IMR-90 (cell line): Measurements from ENCODE around the gene ESRRB. TPM values are rescaled to one million over a fixed set of nuclear protein-coding genes. Genes with fewer than 3 reads are reported as not detected.

Source experiments
- ATAC-seq: fragments of 200-7000 bp; cut with Tn5 transposase; 2 replicates; pipeline ENCODE4 v1.9.1; 2020; ENCODE audit warnings: low read depth, mild to moderate bottlenecking, moderate library complexity
- BruUV-seq: library from RNA; stranded (reverse); fragments of 400-500 nt; replicated peaks from 2 replicates; lab custom pipeline; 2021; lab: Mats Ljungman, UMichigan
- CTCF ChIA-PET: fragments of 300-600 bp; formaldehyde crosslinking; extraction: SDS; loops from one replicate; lab custom pipeline; 2021; ENCODE audit warnings: antibody characterized with exemption; lab: Yijun Ruan, JAX
- POLR2A ChIA-PET: fragments of 300-600 bp; sonication (Branson Sonifier 250); formaldehyde crosslinking; loops from one replicate; lab custom pipeline; 2022; ENCODE audit warnings: antibody characterized with exemption; ENCODE audit not compliant: unreplicated experiment; lab: Charles Lee
- DNase-seq: peaks from one replicate; pipeline ENCODE4 v3.0.0; 2013
- H2AFZ ChIP-seq: replicated peaks from 2 replicates; pipeline ENCODE3; 2013; ENCODE audit warnings: low read length, mild to moderate bottlenecking; ENCODE audit not compliant: poor library complexity
- H2AK5ac ChIP-seq: 2 replicates; pipeline ENCODE4 v1.6.1; 2013; ENCODE audit warnings: low read depth, low read length, inconsistent platforms
- H2AK9ac ChIP-seq: replicated peaks from 2 replicates; pipeline ENCODE3; 2013; ENCODE audit warnings: mild to moderate bottlenecking, low read depth, low read length, moderate library complexity; ENCODE audit not compliant: poor library complexity
- H2BK120ac ChIP-seq: 2 replicates; pipeline ENCODE4 v1.6.1; 2013; ENCODE audit warnings: low read depth, low read length, inconsistent platforms
- H2BK15ac ChIP-seq: 3 replicates; pipeline ENCODE4 v1.6.1; 2013; ENCODE audit warnings: low read depth, low read length, inconsistent platforms
- H2BK20ac ChIP-seq: 2 replicates; pipeline ENCODE4 v1.6.1; 2013; ENCODE audit warnings: low read depth, mild to moderate bottlenecking, inconsistent platforms, low read length, moderate library complexity
- H2BK5ac ChIP-seq: 2 replicates; pipeline ENCODE4 v1.6.1; 2013; ENCODE audit warnings: mild to moderate bottlenecking, low read depth, low read length, inconsistent platforms; ENCODE audit not compliant: poor library complexity, severe bottlenecking
- H3K14ac ChIP-seq: replicated peaks from 2 replicates; pipeline ENCODE4 v1.6.1; 2013; ENCODE audit warnings: low read depth, low read length, inconsistent platforms
- H3K18ac ChIP-seq: 2 replicates; pipeline ENCODE4 v1.6.1; 2013; ENCODE audit warnings: low read depth, low read length, control low read depth
- H3K23ac ChIP-seq: 2 replicates; pipeline ENCODE4 v1.6.1; 2013; ENCODE audit warnings: low read depth, low read length, inconsistent platforms
- H3K27ac ChIP-seq: 2 replicates; pipeline ENCODE4 v1.5.1; 2013; ENCODE audit warnings: mild to moderate bottlenecking, control low read depth, low read length; ENCODE audit not compliant: insufficient read depth
- H3K27me3 ChIP-seq: 2 replicates; pipeline ENCODE4 v1.6.1; 2013; ENCODE audit warnings: low read length; ENCODE audit not compliant: control insufficient read depth, insufficient read depth
- H3K36me3 ChIP-seq: 2 replicates; pipeline ENCODE4 v1.6.1; 2013; ENCODE audit warnings: low read length, mixed read lengths; ENCODE audit not compliant: control insufficient read depth, insufficient read depth
- H3K4ac ChIP-seq: 2 replicates; pipeline ENCODE4 v1.6.1; 2013; ENCODE audit warnings: low read depth, low read length, inconsistent platforms
- H3K4me1 ChIP-seq: 2 replicates; pipeline ENCODE4 v1.6.1; 2013; ENCODE audit warnings: low read length, mixed read lengths; ENCODE audit not compliant: control insufficient read depth, insufficient read depth
- H3K4me2 ChIP-seq: 2 replicates; pipeline ENCODE4 v1.6.1; 2013; ENCODE audit warnings: low read depth, mild to moderate bottlenecking, control low read depth, low read length, moderate library complexity
- H3K4me3 ChIP-seq: 2 replicates; pipeline ENCODE4 v1.5.1; 2013; ENCODE audit warnings: low read depth, mild to moderate bottlenecking, control low read depth, low read length, moderate library complexity; ENCODE audit not compliant: insufficient read depth
- H3K56ac ChIP-seq: 2 replicates; pipeline ENCODE4 v1.6.1; 2013; ENCODE audit warnings: low read length, inconsistent platforms; ENCODE audit not compliant: insufficient read depth; ENCODE audit errors: extremely low read depth
- H3K79me1 ChIP-seq, 2 experiments: 2 replicates each; pipeline ENCODE4 v1.6.1; 2013; ENCODE audit warnings: low read length in 2 of 2, inconsistent platforms in 1 of 2, low read depth in 1 of 2
- H3K9ac ChIP-seq: 2 replicates; pipeline ENCODE4 v1.6.1; 2013; ENCODE audit warnings: low read depth, low read length, control low read depth
- H3K9me1 ChIP-seq: 2 replicates; pipeline ENCODE4 v1.6.1; 2013; ENCODE audit warnings: low read length, inconsistent platforms; ENCODE audit not compliant: insufficient read depth
- H3K9me3 ChIP-seq: 2 replicates; pipeline ENCODE4 v1.6.1; 2013; ENCODE audit warnings: low read length; ENCODE audit not compliant: control insufficient read depth, insufficient read depth
- H4K20me1 ChIP-seq: 2 replicates; pipeline ENCODE4 v1.6.1; 2013; ENCODE audit warnings: low read length, inconsistent platforms; ENCODE audit not compliant: insufficient read depth
- H4K5ac ChIP-seq: 2 replicates; pipeline ENCODE4 v1.6.1; 2013; ENCODE audit warnings: mild to moderate bottlenecking, low read depth, low read length, control low read depth
- H4K8ac ChIP-seq, 2 experiments: 2 replicates each; pipeline ENCODE4 v1.6.1; 2013; ENCODE audit warnings: low read depth in 2 of 2, low read length in 2 of 2, control low read depth in 1 of 2, inconsistent platforms in 1 of 2
- H4K91ac ChIP-seq: 2 replicates; pipeline ENCODE4 v1.6.1; 2013; ENCODE audit warnings: low read depth, low read length, inconsistent platforms; ENCODE audit not compliant: insufficient read depth
- CEBPB ChIP-seq: IDR thresholded peaks from 2 replicates; pipeline ENCODE4 v1.6.1; 2012; ENCODE audit warnings: low read depth, low read length, improper control_type of control experiment
- CHD1 ChIP-seq: IDR thresholded peaks from 2 replicates; pipeline ENCODE4 v1.6.1; 2012; ENCODE audit warnings: low read depth, low read length, improper control_type of control experiment
- CTCF ChIP-seq: conservative IDR thresholded peaks from 2 replicates; pipeline ENCODE4 v1.5.1; 2012; ENCODE audit warnings: mild to moderate bottlenecking, low read depth, low read length, improper control_type of control experiment
- MAFK ChIP-seq: IDR thresholded peaks from 2 replicates; pipeline ENCODE4 v1.6.1; 2012; ENCODE audit warnings: low read depth, low read length, improper control_type of control experiment
- MXI1 ChIP-seq: IDR thresholded peaks from 2 replicates; pipeline ENCODE4 v1.6.1; 2012; ENCODE audit warnings: low read depth, mild to moderate bottlenecking, low read length, moderate library complexity, borderline replicate concordance
- RAD21 ChIP-seq: IDR thresholded peaks from 2 replicates; pipeline ENCODE4 v1.6.1; 2012; ENCODE audit warnings: low read length, improper control_type of control experiment
- RCOR1 ChIP-seq: IDR thresholded peaks from 2 replicates; pipeline ENCODE4 v1.6.1; 2012; ENCODE audit warnings: mild to moderate bottlenecking, low read length, improper control_type of control experiment; ENCODE audit not compliant: insufficient replicate concordance
- RFX5 ChIP-seq: IDR thresholded peaks from 2 replicates; pipeline ENCODE4 v1.8.0; 2012; ENCODE audit warnings: low read depth, mild to moderate bottlenecking, low read length, moderate library complexity
- WGBS, 2 experiments: methylation state at CpG; one replicate each; pipeline versions ENCODE4 v1.1.5 to v1.1.7; 2013; ENCODE audit warnings: missing lambda C conversion rate in 2 of 2; ENCODE audit not compliant: insufficient read length in 1 of 2; ENCODE audit errors: extremely low coverage in 2 of 2; 5-methylcytosine and 5-hydroxymethylcytosine counted together
- dilution Hi-C: fragments of 300-500 bp; cut with HindIII; formaldehyde crosslinking; loops from one replicate; pipeline ENCODE4 v1.14.3; 2018; ENCODE audit warnings: low sequenced_read_pairs; ENCODE audit not compliant: unreplicated experiment
- in situ Hi-C: fragments of 300-500 bp; cut with MboI; formaldehyde crosslinking; loops from 3 replicates; pipeline ENCODE4 v1.14.3; 2019; ENCODE audit warnings: low sequenced_read_pairs, inconsistent platforms, mixed read lengths
- intact Hi-C: fragments of 100-400 bp; cut with micrococcal nuclease; formaldehyde crosslinking; loops from 2 replicates; pipeline ENCODE4 v1.10.0; 2022
- polyA plus RNA-seq, 3 experiments: library from polyadenylated mRNA; depleted of rRNA; stranded (reverse); fragments of >200 nt; gene quantifications; 2 replicates each; pipeline ENCODE4 v1.2.3, GENCODE V29; 2012; ENCODE audit warnings: low replicate concordance in 1 of 3
- total RNA-seq: library from RNA; depleted of rRNA; stranded (reverse); fragments of >200 nt; gene quantifications from 2 replicates; pipeline ENCODE4 v1.2.3, GENCODE V29; 2012

Gene ESRRB
- total and polyA plus RNA-seq, 2 of the 4 experiments (the other 2 are of a cell fraction) = not detected

- ChIA-PET CTCF (no interaction called here), POLR2A (no interaction called here)
- no CpG with 5 or more reads among the region's 1 CpG for WGBS, 2 experiments
- Histone ChIP-seq H3K4me3 (no peak overlapping the region), H2BK5ac (no peak overlapping the region), H2BK120ac (no peak overlapping the region), H3K27ac (no peak overlapping the region), H3K9me3 (no peaks in the 10 kb centered on the region), H3K4me1 (no peaks in the 10 kb centered on the region), H3K27me3 (peaks cover 20% of the 10 kb centered on the region), H3K9me1 (no peaks in the 10 kb centered on the region), H2AK9ac (no peak overlapping the region), H2AK5ac (no peak overlapping the region), H2BK15ac (no peak overlapping the region), H3K56ac (no peak overlapping the region), H2BK20ac (no peak overlapping the region), H4K8ac (no peak overlapping the region), H4K20me1 (no peaks in the 10 kb centered on the region), H2AFZ (no peak overlapping the region), H3K4me2 (no peak overlapping the region), H3K79me1 (no peaks in the 10 kb centered on the region), H3K23ac (no peak overlapping the region), H3K4ac (no peak overlapping the region), H3K14ac (no peak overlapping the region), H3K9ac (no peak overlapping the region), H4K91ac (no peak overlapping the region), H4K5ac (no peak overlapping the region), H3K36me3 (no peaks in the 10 kb centered on the region), H3K18ac (no peak overlapping the region)
- intact Hi-C loops = no loop called here
- no peak for TF ChIP-seq RCOR1
- TF ChIP-seq CTCF = no peak
- no peak for TF ChIP-seq MXI1
- TF ChIP-seq RFX5 = no peak
- TF ChIP-seq CHD1 = no peak
- TF ChIP-seq CEBPB = no peak
- TF ChIP-seq MAFK = no peak
- TF ChIP-seq RAD21 = no peak
- ATAC-seq (no peak), DNase-seq (no peak)
- no TSS peak for BruUV-seq
- in situ Hi-C loops = no loop called here
- dilution Hi-C loops = no loop called here
Observed at GRCh38 chr14:76408877-76409276, 32.9 kb downstream of the ESRRB start.
